LNCaP clone FGC (cell line): Measurements from ENCODE around the gene ZFAND3.

Experiments used
- DNase-seq: peaks from one replicate; pipeline ENCODE4 v3.0.0-alpha.2; 2011; ENCODE audit warnings: low read depth
- H3K4me3 ChIP-seq: 2 replicates; pipeline ENCODE4 v1.5.1; 2011; ENCODE audit warnings: mild to moderate bottlenecking, low read depth, low read length, control low read depth
- CTCF ChIP-seq: IDR thresholded peaks from 2 replicates; pipeline ENCODE4 v1.5.1; 2012; ENCODE audit warnings: mild to moderate bottlenecking; ENCODE audit not compliant: control insufficient read depth, insufficient read depth; ENCODE audit errors: extremely low read depth

ZFAND3 gene

DNA sequence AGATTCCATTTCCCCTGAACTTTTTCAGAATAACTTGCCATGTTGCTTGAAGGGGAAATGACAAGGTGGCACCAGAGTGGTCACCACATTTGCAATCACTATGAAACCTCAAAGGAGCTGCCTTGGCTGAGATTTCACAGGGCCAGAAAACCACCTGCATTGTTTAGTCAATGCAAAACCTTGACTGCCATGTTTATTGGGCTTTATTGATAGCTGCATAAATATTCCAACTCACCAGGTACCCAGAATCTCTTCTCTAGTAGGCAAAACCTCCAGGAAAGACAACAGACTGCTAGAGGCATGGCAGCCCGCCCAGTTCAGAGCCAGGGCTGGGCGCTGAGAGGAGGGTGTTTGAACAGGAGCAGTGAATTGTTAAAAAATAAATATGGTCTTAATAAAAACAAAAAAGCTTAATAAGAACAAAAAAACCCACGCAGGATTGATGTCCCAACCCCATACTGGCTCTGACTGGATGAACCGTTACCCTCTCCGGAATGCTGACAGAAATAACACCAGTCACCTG, 375.6 kb downstream of the ZFAND3 start:
- DNase-seq = no peak
- no peak for TF ChIP-seq CTCF

DNA sequence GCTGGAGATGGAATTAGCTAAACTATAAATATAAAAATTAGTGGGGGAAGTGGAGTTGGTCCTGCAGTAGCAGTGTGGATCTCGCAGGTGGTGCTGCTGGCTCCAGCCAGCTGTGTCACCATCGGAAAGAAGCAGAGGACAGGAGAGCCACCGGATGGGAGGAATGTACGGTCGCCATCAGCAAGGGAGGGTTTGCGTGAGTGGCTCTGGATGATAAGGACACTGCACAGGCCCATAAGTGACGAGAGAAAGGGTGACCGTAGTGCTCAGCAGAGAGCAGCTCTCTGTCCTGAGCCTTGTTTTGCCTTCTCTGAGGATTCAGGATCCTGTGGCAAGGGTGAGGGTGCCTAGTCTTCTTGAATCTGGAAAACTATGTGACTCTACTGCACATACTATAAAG, 378.7 kb downstream of the ZFAND3 start:
- no peak overlapping the region for H3K4me3 ChIP-seq
- no peak for TF ChIP-seq CTCF
- DNase-seq = no peak

More for the DNA sequence above, 375.6 kb downstream of the ZFAND3 start:
- H3K4me3 ChIP-seq = no peak overlapping the region
